Upper lobe of left lung (tissue), 4 donors: ENCODE data around the gene PLOD2.

Experiments used
- CTCF ChIP-seq, 6 experiments: fragments of 450-650 bp in 4 of 6; fragments of 200-600 bp in 2 of 6; sonication (generic) in 2 of 6; IDR thresholded peaks; one replicate each; pipeline ENCODE4 v1.5.1; 2016 to 2019; ENCODE audit warnings: antibody characterized with exemption in 6 of 6
- POLR2A ChIP-seq, 4 donors: fragments of 450-650 bp; IDR thresholded peaks; one replicate each; pipeline ENCODE4 v1.5.1; 2016 to 2017; ENCODE audit warnings: antibody characterized with exemption in 4 of 4, mild to moderate bottlenecking in 2 of 4

GRCh38 chr3:146100825-146101444 is 60.0 kb downstream of the PLOD2 start:
- no peak for TF ChIP-seq CTCF (IDR thresholded peaks at IDR 0.05)
- no peak for TF ChIP-seq POLR2A (IDR thresholded peaks at IDR 0.05)
